Retinal pigment epithelial cell (primary cell): ENCODE measurements around the gene GSTM4.

Experiments
- DNase-seq: peaks from one replicate; pipeline ENCODE4 v3.0.0-alpha.2; 2010; ENCODE audit warnings: low read depth
- H3K4me3 ChIP-seq: 2 replicates; pipeline ENCODE4 v1.5.1; 2011; ENCODE audit warnings: mild to moderate bottlenecking, low read length, control low read depth, moderate library complexity
- TF ChIP-seq, protein P1 (sequence below): conservative IDR thresholded peaks from 2 replicates; pipeline ENCODE4 v1.5.1; 2011; ENCODE audit warnings: low read depth, low read length, control low read depth, inconsistent platforms

The GSTM4 gene

DNA sequence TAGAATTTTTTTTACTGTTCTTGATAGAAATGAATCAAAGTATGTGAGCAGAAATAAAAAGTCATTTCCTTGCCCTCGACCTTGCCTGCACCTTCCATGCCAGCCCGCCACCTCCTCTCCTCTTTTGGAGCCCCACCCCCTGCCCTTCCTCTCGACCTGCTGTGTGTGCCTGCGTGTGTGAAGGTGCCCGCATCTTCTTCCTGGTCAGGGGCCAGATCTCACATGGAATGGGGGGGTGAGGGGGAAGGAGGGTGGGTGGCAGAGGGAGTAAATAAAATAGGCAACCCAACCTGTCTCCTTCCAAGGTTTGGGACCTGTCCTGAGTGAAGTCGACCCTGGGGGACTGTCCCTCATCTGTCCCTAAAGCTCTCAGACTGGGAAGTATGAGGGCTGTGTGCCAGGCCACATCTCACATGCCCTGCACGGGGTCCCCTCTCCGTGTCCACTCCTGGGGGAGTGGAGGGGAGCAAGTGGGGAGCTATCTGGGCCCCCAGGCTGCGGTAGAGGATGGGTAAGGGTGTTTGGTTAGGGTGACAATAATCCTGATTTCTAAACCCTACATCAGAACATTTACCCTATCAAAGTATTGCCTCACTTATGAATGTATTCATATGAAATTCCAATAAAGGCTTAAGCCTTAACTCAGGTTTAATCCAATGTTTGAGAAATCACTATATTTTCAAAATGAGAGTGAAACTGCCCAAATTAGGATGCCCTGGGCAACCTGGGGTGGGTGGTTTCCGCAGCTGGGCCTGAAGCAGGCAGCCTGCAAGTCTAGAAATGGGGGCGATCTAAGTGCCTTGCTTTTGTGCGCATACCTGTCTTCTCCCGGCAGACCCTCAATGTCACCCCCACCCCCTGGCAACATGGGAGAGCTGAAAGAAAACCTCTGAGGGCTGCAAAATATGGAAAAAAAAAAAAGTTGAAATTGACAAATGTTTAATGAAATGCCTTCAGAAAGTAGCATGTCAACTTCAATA is 20.8 kb upstream of the GSTM4 start:
- TF ChIP-seq, protein P1, sequence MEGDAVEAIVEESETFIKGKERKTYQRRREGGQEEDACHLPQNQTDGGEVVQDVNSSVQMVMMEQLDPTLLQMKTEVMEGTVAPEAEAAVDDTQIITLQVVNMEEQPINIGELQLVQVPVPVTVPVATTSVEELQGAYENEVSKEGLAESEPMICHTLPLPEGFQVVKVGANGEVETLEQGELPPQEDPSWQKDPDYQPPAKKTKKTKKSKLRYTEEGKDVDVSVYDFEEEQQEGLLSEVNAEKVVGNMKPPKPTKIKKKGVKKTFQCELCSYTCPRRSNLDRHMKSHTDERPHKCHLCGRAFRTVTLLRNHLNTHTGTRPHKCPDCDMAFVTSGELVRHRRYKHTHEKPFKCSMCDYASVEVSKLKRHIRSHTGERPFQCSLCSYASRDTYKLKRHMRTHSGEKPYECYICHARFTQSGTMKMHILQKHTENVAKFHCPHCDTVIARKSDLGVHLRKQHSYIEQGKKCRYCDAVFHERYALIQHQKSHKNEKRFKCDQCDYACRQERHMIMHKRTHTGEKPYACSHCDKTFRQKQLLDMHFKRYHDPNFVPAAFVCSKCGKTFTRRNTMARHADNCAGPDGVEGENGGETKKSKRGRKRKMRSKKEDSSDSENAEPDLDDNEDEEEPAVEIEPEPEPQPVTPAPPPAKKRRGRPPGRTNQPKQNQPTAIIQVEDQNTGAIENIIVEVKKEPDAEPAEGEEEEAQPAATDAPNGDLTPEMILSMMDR = no peak
- H3K4me3 ChIP-seq = no peak overlapping the region
- no peak for DNase-seq

DNA sequence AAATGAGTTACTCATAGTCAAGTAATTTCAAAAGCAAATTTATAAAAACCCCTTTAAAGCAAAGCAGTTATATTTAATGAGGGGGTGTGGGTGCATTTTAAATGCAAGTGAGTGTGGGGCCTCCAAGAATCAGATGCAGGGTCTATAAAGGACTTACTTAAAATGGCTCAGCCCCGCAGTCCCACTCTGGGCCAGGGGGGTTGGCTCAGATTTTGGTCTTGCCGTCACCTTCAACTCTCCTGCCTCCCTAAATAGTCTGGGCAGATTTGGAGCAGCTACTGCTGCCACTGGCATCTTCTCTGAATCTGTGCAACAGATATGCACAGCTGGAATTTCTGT is 20.1 kb upstream of the GSTM4 start:
- TF ChIP-seq, protein P1 = no peak
- H3K4me3 ChIP-seq = no peak overlapping the region
- DNase-seq = no peak

DNA sequence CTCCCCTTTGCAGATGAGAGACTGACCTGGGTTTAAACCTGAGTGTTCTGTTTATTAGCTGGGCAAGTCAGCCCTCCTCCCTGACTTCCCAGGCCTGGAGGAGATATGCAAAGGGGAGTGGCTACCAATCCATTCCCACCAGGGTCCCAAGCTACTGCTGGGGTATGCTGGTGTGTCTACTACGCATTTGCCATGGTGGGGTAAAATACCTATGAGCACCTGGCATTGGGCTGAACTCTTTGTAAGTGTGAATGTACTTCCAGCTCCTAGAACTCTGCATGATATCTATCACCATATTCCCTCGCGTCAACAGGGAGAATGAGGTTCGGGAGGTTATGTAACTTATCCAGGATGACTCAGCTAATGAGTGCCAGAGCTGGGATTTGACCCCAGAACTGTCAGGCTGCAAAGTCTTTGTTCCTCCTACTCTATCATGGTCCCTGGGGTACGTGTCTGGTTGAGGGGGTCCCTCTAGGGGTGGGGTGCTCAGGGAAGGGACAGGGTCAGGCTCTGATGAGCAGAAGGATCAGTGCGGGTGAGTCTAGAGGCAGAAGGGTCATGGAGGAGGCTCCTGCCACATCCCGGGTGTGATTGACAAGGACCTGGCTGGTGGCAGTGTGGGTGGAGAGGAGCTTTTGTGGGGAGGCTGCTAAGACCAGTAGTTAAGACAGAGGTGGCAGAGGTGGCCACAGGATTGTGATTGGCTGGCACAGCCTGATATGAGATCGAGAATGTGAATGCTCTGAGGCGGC is 19.5 kb upstream of the GSTM4 start:
- H3K4me3 ChIP-seq = no peak overlapping the region
- DNase-seq = no peak
- TF ChIP-seq, protein P1 = no peak

DNA sequence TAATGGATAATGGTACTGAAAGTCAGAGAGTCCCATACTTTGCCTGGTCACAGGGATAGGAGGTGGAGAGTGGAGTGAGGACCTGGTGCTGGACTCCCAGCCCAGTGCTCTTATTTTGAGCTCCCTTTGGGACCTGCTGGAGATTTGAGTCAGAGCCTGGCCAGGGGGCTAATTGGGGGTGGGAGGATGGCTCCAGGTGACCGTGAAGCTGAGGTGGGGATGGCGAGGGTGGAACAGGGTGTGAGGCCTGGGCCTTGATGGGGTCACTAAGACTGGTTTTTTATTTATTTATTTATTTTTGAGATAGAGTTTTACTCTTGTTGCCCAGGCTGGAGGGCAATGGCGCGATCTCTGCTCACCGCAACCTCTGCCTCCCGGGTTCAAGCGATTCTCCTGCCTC is 18.5 kb upstream of the GSTM4 start:
- H3K4me3 ChIP-seq = no peak overlapping the region
- DNase-seq = no peak
- TF ChIP-seq, protein P1 = no peak

DNA sequence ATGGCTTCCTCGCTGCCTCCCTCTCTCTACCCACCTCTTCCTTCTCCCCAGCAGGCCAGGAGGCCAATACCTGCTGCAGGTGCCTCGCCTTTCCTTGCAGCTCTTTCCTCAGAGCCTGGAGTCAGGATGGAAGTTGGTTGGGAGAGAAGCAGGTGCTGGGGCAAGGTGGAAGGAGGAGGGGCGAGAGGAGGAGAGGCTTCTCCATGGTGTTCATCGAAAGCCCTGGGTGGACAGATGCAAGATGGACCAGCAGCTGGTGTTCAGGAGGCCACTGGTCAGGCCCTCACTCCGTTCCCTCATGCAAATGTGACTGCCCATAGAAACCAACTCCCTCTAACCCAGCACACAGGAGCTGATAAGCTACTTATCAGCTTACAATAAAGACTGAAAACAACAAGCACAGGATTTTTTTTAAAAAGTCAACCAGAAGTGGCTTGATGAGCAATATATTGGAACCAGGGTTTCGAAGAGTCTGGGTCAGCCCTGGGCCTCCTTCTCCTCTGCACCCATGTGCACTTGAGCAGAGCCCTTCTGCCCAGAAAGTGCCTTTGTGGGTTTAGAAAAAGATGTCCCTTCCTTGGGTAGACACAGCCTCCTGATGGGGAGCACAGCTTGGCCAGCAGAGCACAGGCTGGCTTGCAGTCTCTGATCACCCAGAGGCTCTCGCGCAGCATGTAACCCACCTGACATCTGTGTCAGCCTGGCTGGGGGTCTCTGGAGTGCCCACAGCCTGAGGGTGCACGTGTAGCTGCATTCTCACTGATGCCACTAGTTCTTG is 16.6 kb upstream of the GSTM4 start:
- no peak for DNase-seq
- TF ChIP-seq, protein P1 = no peak
- no peak overlapping the region for H3K4me3 ChIP-seq

DNA sequence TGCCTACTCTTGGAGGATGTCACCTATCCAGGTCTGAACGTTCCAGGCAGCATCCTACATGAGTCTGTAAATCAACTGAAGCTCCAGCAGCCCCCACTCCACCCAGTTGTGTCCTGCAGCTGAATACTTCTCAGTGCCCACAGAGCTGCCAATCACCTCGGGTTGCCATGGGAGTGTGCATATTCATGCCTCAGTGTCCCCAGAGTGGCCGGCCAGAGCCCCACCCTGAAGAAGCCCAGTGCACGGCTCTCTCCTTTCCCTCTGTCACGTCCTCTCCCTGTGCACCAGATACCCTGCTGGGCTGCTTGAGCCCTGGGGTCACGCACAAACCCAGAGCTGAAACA is 16.1 kb upstream of the GSTM4 start:
- DNase-seq = no peak
- H3K4me3 ChIP-seq = no peak overlapping the region
- TF ChIP-seq, protein P1 = no peak
